ENCODE results near the gene SPHK2.

SPHK2 gene

DNA sequence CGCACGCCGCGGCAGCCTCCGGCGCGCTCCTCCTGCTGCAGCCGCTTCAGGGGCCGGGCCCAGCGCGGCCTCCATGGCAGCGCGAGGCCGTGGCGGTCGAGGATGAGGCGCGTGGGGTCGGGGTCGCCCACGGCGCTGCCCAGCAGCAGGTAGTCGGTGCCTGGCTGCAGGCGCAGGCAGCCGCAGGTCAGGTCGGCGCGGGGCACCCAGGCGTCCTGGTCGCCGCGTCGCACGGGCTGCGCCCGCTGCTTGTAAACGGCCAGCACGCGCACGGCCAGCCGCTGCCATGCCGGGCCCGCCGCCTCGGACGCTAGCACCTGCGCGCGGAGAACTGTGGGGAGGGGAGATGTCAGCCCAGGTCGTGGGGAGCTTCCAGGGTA, 42.4 kb downstream of the SPHK2 start:
- POLR2A ChIA-PET, result no interaction called here
- Histone ChIP-seq H3K4me1 (ENCODE audit: control insufficient read depth, insufficient read depth, low read length) (peaks cover 2% of the 10 kb centered on the region), H3K27ac (ENCODE audit: extremely low read depth, low read depth, low read length) (no peak overlapping the region), H3K9me3 (ENCODE audit: control insufficient read depth, insufficient read depth, low read depth, low read length) (no peaks in the 10 kb centered on the region), H3K36me3 (ENCODE audit: control insufficient read depth in 2 of 2, insufficient read depth in 1 of 2, low read length in 2 of 2) (no peaks in the 10 kb centered on the region), H3K4me3 (ENCODE audit: low read depth, low read length) (no peak overlapping the region)
- CTCF ChIA-PET, result interaction anchor here (1.4 kb wide), 1 partner anchor 14 kb away, joined by 4 read pairs; no protein-coding TSS in a partner anchor
- TF ChIP-seq ZNF624 (tag by site-specific recombination; IDR thresholded peaks at IDR 0.05), result no peak

DNA sequence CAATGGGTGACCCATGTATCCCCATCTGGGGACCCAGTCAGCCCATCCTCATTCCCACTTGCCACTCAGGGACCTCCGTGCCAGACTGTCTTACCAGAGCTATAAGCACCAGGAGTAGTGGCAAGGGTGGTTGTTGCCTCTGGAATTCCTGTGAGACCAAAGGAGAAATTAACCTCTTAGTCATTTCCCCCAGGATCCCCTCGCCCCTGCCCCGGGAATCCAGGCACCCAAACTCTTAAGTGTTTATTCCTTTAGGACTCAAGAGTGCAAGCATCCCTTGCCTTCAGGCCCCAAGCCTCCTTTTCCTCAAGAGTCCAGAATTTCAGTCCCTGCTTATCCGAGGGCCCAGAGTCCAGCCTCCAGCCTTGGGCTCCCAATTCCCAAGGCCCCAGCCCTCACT, 44.4 kb downstream of the SPHK2 start:
- Histone ChIP-seq H3K4me3 (ENCODE audit: low read depth, low read length) (no peak overlapping the region), H3K36me3 (ENCODE audit: control insufficient read depth in 2 of 2, insufficient read depth in 1 of 2, low read length in 2 of 2) (no peaks in the 10 kb centered on the region), H3K9me3 (ENCODE audit: control insufficient read depth, insufficient read depth, low read depth, low read length) (no peaks in the 10 kb centered on the region), H3K4me1 (ENCODE audit: control insufficient read depth, insufficient read depth, low read length) (no peaks in the 10 kb centered on the region), H3K27ac (ENCODE audit: extremely low read depth, low read depth, low read length) (no peak overlapping the region)
- CTCF ChIA-PET, result interaction anchor here (1.4 to 1.8 kb wide), 2 partner anchors 12 to 49 kb away, joined by 3 to 5 read pairs; no protein-coding TSS in a partner anchor
- POLR2A ChIA-PET, result interaction anchor here (0.7 kb wide), 1 partner anchor 18 kb away, joined by 3 read pairs; the partner anchor contains the start of gene CA11
- TF ChIP-seq ZNF658 (tag by site-specific recombination; IDR thresholded peaks at IDR 0.05) (no peak), ZNF214 (tag by site-specific recombination; IDR thresholded peaks at IDR 0.05; ENCODE audit: borderline replicate concordance) (no peak), ZIC2 (tag by site-specific recombination; IDR thresholded peaks at IDR 0.05) (no peak), ZNF266 (tag by site-specific recombination; IDR thresholded peaks at IDR 0.05; ENCODE audit: low read depth) (no peak), ZEB2 (tag by site-specific recombination; IDR thresholded peaks at IDR 0.05) (no peak), ZNF626 (tag by site-specific recombination; IDR thresholded peaks at IDR 0.05) (no peak), GLI4 (tag by site-specific recombination; IDR thresholded peaks at IDR 0.05) (no peak), ZNF169 (tag by site-specific recombination; IDR thresholded peaks at IDR 0.05) (no peak), EGR2 (tag by site-specific recombination; IDR thresholded peaks at IDR 0.05; ENCODE audit: low read depth) (no peak), GLI2 (tag by site-specific recombination; IDR thresholded peaks at IDR 0.05; ENCODE audit: borderline replicate concordance, low read depth) (no peak), ZNF558 (tag by site-specific recombination; IDR thresholded peaks at IDR 0.05) (no peak), ZNF549 (tag by site-specific recombination; IDR thresholded peaks at IDR 0.05) (no peak), ZFHX2 (tag by site-specific recombination; conservative IDR thresholded peaks at IDR 0.05) (no peak)

DNA sequence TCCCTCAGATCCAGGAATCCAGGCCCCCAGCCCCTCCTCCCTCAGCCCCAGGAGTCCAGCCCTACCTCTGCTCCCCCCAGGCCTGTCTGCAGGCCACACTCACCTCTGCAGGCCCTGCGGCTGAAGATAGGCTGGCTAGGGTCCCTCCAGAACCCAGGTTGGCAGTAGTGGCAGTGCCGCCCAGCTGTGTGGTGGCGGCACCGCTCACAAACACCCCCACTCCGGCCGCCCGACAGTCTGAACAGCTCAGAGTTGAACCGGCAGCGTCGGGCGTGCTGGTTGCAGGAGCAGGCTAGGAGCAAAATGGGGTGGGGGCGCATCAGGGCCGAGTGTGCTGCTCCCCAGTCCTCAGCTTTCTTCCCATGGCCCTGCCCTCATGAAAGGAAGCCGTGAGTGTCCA, 45.2 kb downstream of the SPHK2 start:
- TF ChIP-seq, protein P1, sequence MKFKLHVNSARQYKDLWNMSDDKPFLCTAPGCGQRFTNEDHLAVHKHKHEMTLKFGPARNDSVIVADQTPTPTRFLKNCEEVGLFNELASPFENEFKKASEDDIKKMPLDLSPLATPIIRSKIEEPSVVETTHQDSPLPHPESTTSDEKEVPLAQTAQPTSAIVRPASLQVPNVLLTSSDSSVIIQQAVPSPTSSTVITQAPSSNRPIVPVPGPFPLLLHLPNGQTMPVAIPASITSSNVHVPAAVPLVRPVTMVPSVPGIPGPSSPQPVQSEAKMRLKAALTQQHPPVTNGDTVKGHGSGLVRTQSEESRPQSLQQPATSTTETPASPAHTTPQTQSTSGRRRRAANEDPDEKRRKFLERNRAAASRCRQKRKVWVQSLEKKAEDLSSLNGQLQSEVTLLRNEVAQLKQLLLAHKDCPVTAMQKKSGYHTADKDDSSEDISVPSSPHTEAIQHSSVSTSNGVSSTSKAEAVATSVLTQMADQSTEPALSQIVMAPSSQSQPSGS (tag by site-specific recombination; IDR thresholded peaks at IDR 0.05; ENCODE audit: low read depth), result no peak
- TF ChIP-seq ZNF785 (tag by site-specific recombination; IDR thresholded peaks at IDR 0.05) (no peak), ZNF423 (tag by site-specific recombination; IDR thresholded peaks at IDR 0.05) (no peak), ZNF266 (tag by site-specific recombination; IDR thresholded peaks at IDR 0.05; ENCODE audit: low read depth) (no peak), GFI1B (tag by site-specific recombination; IDR thresholded peaks at IDR 0.05) (no peak), ZNF394 (tag by site-specific recombination; IDR thresholded peaks at IDR 0.05; ENCODE audit: borderline replicate concordance) (no peak), ZNF549 (tag by site-specific recombination; IDR thresholded peaks at IDR 0.05) (no peak), PRDM1 (tag by site-specific recombination; IDR thresholded peaks at IDR 0.05) (no peak), TCF7L2 (IDR thresholded peaks at IDR 0.05; ENCODE audit: borderline replicate concordance, low read depth, low read length) (no peak), ZNF112 (tag by site-specific recombination; IDR thresholded peaks at IDR 0.05) (no peak), SALL2 (tag by site-specific recombination; IDR thresholded peaks at IDR 0.05; ENCODE audit: borderline replicate concordance) (no peak), SCRT1 (tag by site-specific recombination; IDR thresholded peaks at IDR 0.05; ENCODE audit: borderline replicate concordance) (no peak), ZNF155 (tag by site-specific recombination; IDR thresholded peaks at IDR 0.05) (no peak), OSR2 (tag by site-specific recombination; IDR thresholded peaks at IDR 0.05) (no peak), ZNF626 (tag by site-specific recombination; IDR thresholded peaks at IDR 0.05) (no peak), ZNF292 (tag by site-specific recombination; IDR thresholded peaks at IDR 0.05; ENCODE audit: borderline replicate concordance, low read depth) (no peak)
- TF ChIP-seq, protein P2, sequence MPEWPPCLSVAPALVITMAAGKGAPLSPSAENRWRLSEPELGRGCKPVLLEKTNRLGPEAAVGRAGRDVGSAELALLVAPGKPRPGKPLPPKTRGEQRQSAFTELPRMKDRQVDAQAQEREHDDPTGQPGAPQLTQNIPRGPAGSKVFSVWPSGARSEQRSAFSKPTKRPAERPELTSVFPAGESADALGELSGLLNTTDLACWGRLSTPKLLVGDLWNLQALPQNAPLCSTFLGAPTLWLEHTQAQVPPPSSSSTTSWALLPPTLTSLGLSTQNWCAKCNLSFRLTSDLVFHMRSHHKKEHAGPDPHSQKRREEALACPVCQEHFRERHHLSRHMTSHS (tag by site-specific recombination; IDR thresholded peaks at IDR 0.05), result no peak
- TF ChIP-seq, protein P3, sequence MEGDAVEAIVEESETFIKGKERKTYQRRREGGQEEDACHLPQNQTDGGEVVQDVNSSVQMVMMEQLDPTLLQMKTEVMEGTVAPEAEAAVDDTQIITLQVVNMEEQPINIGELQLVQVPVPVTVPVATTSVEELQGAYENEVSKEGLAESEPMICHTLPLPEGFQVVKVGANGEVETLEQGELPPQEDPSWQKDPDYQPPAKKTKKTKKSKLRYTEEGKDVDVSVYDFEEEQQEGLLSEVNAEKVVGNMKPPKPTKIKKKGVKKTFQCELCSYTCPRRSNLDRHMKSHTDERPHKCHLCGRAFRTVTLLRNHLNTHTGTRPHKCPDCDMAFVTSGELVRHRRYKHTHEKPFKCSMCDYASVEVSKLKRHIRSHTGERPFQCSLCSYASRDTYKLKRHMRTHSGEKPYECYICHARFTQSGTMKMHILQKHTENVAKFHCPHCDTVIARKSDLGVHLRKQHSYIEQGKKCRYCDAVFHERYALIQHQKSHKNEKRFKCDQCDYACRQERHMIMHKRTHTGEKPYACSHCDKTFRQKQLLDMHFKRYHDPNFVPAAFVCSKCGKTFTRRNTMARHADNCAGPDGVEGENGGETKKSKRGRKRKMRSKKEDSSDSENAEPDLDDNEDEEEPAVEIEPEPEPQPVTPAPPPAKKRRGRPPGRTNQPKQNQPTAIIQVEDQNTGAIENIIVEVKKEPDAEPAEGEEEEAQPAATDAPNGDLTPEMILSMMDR (tag by site-specific recombination; IDR thresholded peaks at IDR 0.05), result no peak
- Histone ChIP-seq H3K4me1 (ENCODE audit: control insufficient read depth, insufficient read depth, low read length) (no peaks in the 10 kb centered on the region), H3K9me3 (ENCODE audit: control insufficient read depth, insufficient read depth, low read depth, low read length) (no peaks in the 10 kb centered on the region), H3K27ac (ENCODE audit: extremely low read depth, low read depth, low read length) (no peak overlapping the region), H3K4me3 (ENCODE audit: low read depth, low read length) (no peak overlapping the region), H3K36me3 (ENCODE audit: control insufficient read depth in 2 of 2, insufficient read depth in 1 of 2, low read length in 2 of 2) (no peaks in the 10 kb centered on the region)
- ChIA-PET CTCF (interaction anchor here (0.6 to 1.8 kb wide), 3 partner anchors 12 to 560 kb away, joined by 3 to 5 read pairs (median 5); no protein-coding TSS in a partner anchor), POLR2A (no interaction called here)

Measured in HEK293 (cell line).